H1 (cell line): ENCODE results near the gene SAAL1. TPM values are rescaled to one million over a fixed set of nuclear protein-coding genes. Genes with fewer than 3 reads are reported as not detected.
A peak's percentile ranks its signal among the peaks of the same experiment; 100 is the strongest.

Experiments used
- CBX5 ChIP-seq: fragments of 300-800, 300-1000 bp; sonication (generic); IDR thresholded peaks from 2 replicates; pipeline ENCODE4 v1.7.1; 2016; ENCODE audit warnings: antibody characterized with exemption, low read length, low read depth
- CREB1 ChIP-seq: IDR thresholded peaks from 2 replicates; pipeline ENCODE4 v1.6.1; 2012; ENCODE audit warnings: inconsistent platforms
- FOSL1 ChIP-seq: IDR thresholded peaks from 2 replicates; pipeline ENCODE4 v1.6.1; 2011; ENCODE audit warnings: mild to moderate bottlenecking, low read depth, low read length, moderate library complexity; ENCODE audit not compliant: insufficient read depth
- GABPA ChIP-seq: IDR thresholded peaks from 2 replicates; pipeline ENCODE4 v1.6.1; 2011; ENCODE audit warnings: mild to moderate bottlenecking, low read length, moderate library complexity, borderline replicate concordance; ENCODE audit not compliant: insufficient read depth
- PHF8 ChIP-seq: fragments of 200-600 bp; sonication (generic); conservative IDR thresholded peaks from 2 replicates; pipeline ENCODE4 v1.7.1; 2012; ENCODE audit warnings: low read depth, mild to moderate bottlenecking, inconsistent platforms, low read length, moderate library complexity
- POLR2A ChIP-seq, 2 experiments: IDR thresholded peaks; 1 replicate in 1 of 2; 2 replicates in 1 of 2; pipeline ENCODE4 v1.6.1; 2011; ENCODE audit warnings: low read depth in 2 of 2, low read length in 2 of 2, mild to moderate bottlenecking in 2 of 2; ENCODE audit errors: control extremely low read depth in 1 of 2
- SAP30 ChIP-seq: fragments of 300-600 bp; sonication (generic); IDR thresholded peaks from 2 replicates; pipeline ENCODE4 v1.7.1; 2012; ENCODE audit warnings: low read length, moderate library complexity, mild to moderate bottlenecking, inconsistent platforms; ENCODE audit not compliant: insufficient read depth, insufficient replicate concordance
- ZNF274 ChIP-seq: IDR thresholded peaks from 2 replicates; pipeline ENCODE4 v1.7.0; 2012; ENCODE audit warnings: low read length, borderline replicate concordance; ENCODE audit errors: extremely low read depth
- polyA plus RNA-seq, 7 experiments: library from polyadenylated mRNA; depleted of rRNA in 3 of 7; stranded (reverse) in 5 of 7; unstranded in 2 of 7; fragments of >200 nt in 5 of 7; fragments of 200-250 nt in 2 of 7; gene quantifications; 1 replicate in 5 of 7; 2 replicates in 1 of 7; 4 replicates in 1 of 7; pipeline versions ENCODE4 v1.2.1 to v1.2.3, GENCODE V29; 2011 to 2013; ENCODE audit warnings: missing spikeins in 2 of 7, mixed read lengths in 2 of 7
- total RNA-seq: library from RNA; stranded (reverse); fragmentation: NEBNext Ultra II Directional; extraction: Animal tissue kit (Norgen Biotek cat#: 25700); gene quantifications from 2 replicates; pipeline ENCODE4 v1.2.1, GENCODE V29; 2021
- TF ChIP-seq, protein P1 (sequence below): fragments of 300-600 bp; sonication (generic); IDR thresholded peaks from 2 replicates; pipeline ENCODE4 v1.7.1; 2012; ENCODE audit warnings: low read length, moderate library complexity, mild to moderate bottlenecking, inconsistent platforms; ENCODE audit not compliant: insufficient replicate concordance

Gene SAAL1
- total and polyA plus RNA-seq, 2 of the 8 experiments (the other 6 are each of a cell fraction or from before 2014, with no cell fraction given), result 26.4 to 46.6 TPM

DNA sequence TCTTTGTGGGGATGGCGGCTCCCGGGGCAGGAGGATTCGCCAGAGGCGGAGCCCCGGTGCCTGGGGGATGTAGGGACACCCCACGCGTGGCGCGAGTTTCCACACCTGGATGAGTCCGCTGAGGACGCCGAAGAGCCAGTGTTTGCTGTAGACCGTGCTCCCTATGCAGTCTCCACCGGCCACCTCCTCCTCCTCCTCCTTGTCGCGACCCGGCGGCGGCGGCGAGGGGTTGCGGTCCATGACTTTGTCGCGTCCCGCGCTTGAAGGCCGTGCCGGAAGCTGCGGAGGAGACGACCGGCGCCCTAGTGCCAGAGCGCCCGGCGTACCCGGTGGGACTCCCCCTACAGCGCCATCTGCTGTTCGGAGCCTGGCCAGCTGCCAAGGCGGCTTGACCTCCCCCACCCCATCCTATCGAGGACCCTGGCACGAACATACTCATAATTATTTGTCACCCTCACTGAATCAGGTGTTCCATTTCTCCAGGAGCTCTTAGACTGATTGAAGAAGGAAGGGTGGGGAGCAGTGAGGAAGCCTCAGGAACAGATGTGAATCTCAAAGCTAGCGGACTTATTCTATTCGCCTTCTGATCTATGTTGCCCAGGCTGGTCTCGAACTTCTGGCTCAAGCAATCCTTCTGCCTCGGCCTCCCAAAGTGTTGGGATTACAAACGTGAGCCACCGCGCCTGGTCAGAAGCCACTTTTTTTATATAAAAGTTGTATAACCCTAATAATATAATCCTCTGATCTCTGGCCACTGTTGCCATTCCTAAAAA is at the start of gene SAAL1 (continued):
- TF ChIP-seq, protein P1, sequence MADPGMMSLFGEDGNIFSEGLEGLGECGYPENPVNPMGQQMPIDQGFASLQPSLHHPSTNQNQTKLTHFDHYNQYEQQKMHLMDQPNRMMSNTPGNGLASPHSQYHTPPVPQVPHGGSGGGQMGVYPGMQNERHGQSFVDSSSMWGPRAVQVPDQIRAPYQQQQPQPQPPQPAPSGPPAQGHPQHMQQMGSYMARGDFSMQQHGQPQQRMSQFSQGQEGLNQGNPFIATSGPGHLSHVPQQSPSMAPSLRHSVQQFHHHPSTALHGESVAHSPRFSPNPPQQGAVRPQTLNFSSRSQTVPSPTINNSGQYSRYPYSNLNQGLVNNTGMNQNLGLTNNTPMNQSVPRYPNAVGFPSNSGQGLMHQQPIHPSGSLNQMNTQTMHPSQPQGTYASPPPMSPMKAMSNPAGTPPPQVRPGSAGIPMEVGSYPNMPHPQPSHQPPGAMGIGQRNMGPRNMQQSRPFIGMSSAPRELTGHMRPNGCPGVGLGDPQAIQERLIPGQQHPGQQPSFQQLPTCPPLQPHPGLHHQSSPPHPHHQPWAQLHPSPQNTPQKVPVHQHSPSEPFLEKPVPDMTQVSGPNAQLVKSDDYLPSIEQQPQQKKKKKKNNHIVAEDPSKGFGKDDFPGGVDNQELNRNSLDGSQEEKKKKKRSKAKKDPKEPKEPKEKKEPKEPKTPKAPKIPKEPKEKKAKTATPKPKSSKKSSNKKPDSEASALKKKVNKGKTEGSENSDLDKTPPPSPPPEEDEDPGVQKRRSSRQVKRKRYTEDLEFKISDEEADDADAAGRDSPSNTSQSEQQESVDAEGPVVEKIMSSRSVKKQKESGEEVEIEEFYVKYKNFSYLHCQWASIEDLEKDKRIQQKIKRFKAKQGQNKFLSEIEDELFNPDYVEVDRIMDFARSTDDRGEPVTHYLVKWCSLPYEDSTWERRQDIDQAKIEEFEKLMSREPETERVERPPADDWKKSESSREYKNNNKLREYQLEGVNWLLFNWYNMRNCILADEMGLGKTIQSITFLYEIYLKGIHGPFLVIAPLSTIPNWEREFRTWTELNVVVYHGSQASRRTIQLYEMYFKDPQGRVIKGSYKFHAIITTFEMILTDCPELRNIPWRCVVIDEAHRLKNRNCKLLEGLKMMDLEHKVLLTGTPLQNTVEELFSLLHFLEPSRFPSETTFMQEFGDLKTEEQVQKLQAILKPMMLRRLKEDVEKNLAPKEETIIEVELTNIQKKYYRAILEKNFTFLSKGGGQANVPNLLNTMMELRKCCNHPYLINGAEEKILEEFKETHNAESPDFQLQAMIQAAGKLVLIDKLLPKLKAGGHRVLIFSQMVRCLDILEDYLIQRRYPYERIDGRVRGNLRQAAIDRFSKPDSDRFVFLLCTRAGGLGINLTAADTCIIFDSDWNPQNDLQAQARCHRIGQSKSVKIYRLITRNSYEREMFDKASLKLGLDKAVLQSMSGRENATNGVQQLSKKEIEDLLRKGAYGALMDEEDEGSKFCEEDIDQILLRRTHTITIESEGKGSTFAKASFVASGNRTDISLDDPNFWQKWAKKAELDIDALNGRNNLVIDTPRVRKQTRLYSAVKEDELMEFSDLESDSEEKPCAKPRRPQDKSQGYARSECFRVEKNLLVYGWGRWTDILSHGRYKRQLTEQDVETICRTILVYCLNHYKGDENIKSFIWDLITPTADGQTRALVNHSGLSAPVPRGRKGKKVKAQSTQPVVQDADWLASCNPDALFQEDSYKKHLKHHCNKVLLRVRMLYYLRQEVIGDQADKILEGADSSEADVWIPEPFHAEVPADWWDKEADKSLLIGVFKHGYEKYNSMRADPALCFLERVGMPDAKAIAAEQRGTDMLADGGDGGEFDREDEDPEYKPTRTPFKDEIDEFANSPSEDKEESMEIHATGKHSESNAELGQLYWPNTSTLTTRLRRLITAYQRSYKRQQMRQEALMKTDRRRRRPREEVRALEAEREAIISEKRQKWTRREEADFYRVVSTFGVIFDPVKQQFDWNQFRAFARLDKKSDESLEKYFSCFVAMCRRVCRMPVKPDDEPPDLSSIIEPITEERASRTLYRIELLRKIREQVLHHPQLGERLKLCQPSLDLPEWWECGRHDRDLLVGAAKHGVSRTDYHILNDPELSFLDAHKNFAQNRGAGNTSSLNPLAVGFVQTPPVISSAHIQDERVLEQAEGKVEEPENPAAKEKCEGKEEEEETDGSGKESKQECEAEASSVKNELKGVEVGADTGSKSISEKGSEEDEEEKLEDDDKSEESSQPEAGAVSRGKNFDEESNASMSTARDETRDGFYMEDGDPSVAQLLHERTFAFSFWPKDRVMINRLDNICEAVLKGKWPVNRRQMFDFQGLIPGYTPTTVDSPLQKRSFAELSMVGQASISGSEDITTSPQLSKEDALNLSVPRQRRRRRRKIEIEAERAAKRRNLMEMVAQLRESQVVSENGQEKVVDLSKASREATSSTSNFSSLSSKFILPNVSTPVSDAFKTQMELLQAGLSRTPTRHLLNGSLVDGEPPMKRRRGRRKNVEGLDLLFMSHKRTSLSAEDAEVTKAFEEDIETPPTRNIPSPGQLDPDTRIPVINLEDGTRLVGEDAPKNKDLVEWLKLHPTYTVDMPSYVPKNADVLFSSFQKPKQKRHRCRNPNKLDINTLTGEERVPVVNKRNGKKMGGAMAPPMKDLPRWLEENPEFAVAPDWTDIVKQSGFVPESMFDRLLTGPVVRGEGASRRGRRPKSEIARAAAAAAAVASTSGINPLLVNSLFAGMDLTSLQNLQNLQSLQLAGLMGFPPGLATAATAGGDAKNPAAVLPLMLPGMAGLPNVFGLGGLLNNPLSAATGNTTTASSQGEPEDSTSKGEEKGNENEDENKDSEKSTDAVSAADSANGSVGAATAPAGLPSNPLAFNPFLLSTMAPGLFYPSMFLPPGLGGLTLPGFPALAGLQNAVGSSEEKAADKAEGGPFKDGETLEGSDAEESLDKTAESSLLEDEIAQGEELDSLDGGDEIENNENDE, result no peak
- TF ChIP-seq PHF8 (peak; percentile 92), POLR2A (IDR thresholded peaks at IDR 0.05; ENCODE audit: control extremely low read depth in 1 of 2, low read depth in 2 of 2, low read length in 2 of 2) (peak in 1 of 2 experiments; percentile 90; a peak in 2 of 3 replicates), ZNF274 (no peak), SAP30 (no peak), CREB1 (peak; percentile 51), CBX5 (no peak), FOSL1 (no peak), GABPA (0 out of 2 replicates have a peak, but pooled peaks have one; percentile 44)
